NCI-H2196 treated with DMSO at 0.1 percent for 48 hours (cell line): ENCODE data around the gene NUP50.

ENCODE experiments used
- DNase-seq: peaks from one replicate; lab custom pipeline; 2025; ENCODE audit not compliant: unreplicated experiment; lab: John Stamatoyannopoulos, UW

Gene NUP50

DNA sequence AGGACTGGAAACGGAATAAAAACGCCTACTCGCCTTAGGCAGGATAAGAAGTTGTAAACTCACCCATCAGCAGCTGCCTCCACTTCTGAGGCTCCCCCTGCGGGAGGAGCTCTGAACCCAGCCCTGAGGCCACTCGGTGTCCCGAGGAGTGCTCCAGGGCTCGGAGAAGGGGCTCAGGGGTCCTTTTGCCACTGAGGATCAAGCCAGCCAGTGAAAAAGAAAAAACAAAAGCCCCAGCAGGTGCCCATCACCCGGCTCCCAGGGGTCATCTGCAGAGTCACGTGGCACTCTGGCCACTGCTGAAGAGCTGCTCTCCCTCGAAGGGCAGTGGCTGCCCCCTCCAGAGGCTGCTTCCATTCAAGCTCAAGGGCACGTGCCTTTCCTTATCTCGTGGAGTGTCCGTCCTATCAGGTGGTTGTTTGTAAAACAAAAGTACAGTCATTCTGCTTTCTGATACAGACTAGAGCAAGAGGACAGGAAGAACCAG lies 29.0 kb downstream of the NUP50 start:
- DNase-seq: no peak

GRCh38 chr22:45194686-45195085 lies 31.0 kb downstream of the NUP50 start:
- no peak for DNase-seq

DNA sequence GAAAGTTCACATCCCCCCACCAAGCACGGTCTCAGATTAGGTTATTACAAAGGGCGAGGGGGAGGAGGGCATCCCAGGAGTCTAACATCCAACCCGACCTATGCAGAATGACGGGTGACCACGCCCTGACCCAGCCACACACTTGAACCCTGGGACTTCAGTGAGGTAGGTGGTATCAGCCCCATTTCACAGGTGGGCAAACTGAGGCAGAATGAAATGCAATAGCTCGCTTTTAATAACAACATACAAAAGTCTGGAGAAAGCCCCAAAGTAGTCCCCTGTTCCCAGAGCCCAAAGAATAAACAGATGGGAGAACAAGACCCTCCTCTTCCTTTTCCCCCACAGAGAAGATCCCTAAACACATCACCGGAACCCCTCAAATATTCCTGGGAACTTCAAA lies 31.9 kb downstream of the NUP50 start:
- DNase-seq: no peak

- DNase-seq: no peak
These were observed 32.6 kb downstream of the NUP50 start for GRCh38 chr22:45196308-45196707.

DNA sequence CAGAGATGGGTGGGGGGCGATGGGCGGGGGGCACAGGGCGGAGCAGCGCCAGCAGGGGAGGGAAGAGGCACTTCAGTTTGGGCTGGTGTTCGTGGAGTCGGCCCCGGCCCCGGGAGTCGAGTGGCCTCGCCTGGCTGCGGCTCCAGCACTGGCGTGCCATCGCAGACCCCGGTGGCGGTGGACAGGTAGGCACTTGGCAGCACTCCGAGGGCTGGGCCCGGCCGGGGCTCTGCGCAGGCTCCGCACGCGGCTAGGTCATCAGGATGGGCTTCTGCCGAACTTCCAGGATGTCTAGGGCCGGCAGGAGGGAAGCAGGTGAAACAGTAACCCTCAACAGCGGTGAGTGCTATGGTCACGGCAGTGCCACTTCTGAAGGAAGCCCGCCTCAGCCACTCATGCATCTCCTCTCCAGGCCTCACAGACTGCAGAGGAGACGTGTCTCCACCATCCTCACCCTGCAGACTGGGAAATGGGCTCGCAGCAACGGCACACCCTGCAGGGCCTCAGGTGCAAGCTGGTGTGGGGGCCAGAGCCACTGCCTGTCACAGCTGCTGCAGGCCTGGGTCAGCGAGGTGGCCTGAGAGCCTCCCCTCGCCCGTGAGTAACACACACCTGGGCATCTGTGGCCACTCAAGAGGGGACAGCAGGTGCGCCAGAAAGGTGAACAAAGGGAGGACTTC lies 33.3 kb downstream of the NUP50 start:
- DNase-seq: no peak

- DNase-seq: no peak
These were observed 34.1 kb downstream of the NUP50 start for GRCh38 chr22:45197606-45198462.

GRCh38 chr22:45198463-45198795 lies 34.7 kb downstream of the NUP50 start:
- DNase-seq: no peak

DNA sequence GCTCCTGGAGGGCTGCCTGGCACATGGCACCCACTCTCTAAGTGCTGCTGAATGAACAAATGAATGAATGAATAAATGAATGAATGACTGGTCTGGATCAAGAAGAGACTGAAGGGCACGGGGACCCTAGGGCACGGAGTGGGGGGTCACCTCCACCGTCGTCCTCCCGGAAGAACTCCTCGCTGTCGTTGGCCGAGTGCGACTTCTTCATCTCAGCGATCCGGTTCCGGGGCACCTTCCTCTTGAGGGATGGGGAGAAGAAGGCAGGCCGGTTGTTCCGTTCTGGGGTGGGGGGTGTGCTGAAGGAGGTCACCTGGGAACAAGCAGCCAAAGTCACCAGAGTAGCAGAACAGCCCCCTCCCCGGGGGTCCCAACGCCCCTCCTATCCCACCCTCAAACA lies 36.0 kb downstream of the NUP50 start:
- no peak for DNase-seq

DNA sequence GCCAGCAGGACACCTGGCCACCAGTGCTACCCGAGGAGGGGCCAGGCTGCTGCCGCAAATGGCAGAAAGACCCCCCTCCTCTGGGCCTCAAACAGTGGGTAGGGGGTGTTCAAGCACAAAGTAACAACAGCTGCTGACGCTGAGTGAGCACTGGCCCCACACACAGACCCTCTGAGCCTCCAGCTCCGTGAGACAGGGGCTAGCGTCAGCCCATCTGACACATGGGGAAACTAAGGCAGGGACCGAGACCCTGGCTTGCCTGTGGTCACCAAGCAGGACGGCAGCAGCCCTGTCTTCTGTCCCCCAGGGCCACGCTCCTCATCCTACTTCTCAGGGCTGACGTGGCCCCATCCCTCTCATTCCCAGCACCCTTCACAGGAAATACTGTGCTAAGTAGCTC lies 36.5 kb downstream of the NUP50 start:
- DNase-seq: no peak

DNA sequence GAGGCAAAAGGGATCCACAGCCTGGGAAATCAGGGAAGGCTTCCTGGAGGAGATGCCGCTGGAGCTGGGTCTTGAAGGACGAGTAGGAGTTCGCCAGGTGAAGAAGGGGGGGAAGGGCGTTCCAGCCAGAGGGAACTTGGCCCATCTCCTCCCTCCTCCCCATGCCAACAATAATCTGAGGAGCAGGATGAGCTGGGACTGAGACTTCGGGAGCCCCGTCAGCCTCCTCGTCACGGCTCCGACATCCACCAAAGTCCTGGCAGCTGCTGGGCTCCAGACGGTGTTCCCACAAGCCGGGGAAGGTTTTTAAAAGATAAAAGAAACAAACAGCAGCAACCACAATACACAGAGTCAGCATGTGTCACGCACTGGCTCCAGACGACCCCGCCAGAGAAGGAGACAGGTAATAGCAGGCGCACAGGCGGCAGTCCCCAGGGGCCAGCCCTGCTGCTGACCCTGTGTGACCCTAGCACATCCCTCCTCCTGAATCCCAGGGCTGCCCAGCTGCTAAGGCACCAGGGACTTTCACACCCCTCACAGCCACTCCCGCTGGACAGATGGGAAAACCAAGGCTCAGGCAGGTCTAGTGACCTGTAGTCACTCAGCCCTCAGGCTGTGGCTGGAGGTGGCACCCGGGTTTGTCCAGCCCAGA lies 37.3 kb downstream of the NUP50 start:
- no peak for DNase-seq

- DNase-seq: no peak
These were observed 38.1 kb downstream of the NUP50 start for GRCh38 chr22:45201678-45202332.

- no peak for DNase-seq
These were observed 38.8 kb downstream of the NUP50 start for GRCh38 chr22:45202333-45203149.

DNA sequence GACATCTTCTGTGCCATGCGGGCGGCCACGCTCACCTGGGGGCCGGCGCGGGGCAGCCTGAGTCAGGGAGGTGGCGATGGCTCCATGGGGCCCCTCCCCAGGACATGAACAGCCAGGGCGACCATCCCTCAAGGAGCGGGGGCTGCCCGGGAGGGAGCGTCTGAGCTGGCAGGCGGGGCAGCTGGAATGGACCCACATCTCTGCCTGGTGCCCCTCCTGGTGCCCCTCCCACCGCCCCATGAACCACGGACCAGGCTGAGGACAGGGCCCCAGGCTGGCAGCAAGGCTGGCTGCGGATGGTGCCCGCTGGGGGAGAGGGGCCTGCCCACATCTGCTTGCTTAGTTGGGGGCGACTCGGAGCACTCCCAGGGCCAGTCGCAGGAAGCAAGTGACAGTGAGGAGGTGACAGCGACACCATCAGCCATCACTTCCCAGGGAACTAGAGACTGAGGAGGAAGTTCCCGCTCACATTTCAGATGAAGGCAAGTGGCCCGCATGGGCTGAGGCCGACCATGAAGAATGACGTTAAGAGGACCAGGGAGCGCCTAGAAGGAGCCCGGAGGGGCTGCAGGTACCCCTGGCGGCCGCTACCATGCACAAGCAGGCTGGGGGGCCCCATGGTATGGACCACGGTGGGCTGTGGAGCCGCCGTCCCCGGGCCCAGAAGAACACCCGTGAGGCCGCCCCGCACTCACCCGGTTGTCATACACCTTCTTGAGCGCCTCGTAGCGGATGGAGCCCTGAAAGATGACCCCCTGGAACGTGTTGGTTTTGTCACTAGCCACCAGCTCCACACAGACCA lies 39.6 kb downstream of the NUP50 start:
- DNase-seq: no peak

- DNase-seq: no peak
These were observed 40.5 kb downstream of the NUP50 start for GRCh38 chr22:45204241-45204640.

GRCh38 chr22:45204819-45205218 lies 41.1 kb downstream of the NUP50 start:
- DNase-seq: no peak

DNA sequence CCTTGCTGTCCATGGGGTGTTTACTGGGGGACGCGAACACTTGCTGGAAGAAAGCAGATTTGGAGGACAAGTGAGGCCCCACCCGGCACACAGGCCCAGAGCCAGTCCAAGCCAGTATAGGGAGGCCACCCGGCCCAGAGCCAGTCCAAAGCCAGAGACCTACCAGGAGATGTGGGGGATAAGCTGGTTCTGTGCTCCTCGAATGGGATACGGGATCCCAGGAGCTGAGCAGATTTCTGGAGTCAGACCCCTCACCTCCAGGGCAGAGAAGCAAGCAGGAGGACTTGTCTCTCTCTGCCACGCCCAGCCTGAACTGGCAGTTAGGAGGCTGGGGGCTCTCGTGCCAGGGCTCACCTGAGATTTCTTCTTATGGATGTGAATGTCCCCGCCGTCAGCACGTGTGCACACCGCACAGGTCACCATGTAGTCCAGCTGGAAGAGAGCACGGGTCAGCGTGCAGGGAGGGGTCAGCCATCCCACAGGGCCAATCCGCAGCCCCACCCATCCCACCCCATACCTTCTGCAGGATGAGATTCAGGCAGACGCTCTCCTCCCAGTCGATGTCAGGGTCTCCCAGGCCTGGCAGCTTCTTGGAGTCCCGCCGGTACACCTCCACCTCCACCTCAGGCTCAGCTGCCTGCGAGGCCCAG lies 41.7 kb downstream of the NUP50 start:
- no peak for DNase-seq

GRCh38 chr22:45206233-45206632 lies 42.5 kb downstream of the NUP50 start:
- DNase-seq: no peak

DNA sequence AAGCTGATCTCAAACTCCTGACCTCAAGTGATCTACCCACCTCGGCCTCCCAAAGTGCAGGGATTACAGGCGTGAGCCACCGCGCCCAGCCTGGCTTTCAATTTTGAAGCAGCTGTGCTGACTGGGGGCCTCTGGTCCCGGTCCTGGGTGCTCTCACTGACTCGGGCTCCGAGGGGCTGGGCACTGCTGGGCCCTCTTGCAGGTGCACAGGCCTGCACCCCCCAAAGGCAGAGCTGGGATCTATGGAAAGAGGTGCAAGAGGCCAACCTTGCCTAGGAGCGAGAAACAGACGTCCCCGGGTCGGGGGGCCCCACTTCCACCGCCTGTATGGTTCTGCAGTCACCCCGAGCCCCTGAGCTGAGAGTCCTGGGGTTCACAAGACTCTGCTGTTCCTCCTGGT lies 43.8 kb downstream of the NUP50 start:
- no peak for DNase-seq

GRCh38 chr22:45207981-45208664 lies 44.4 kb downstream of the NUP50 start:
- no peak for DNase-seq
